HG03457 (cell line): Measurements from ENCODE around the gene MPDU1.

ENCODE experiments used
- ATAC-seq: cut with Tn5 transposase; IDR thresholded peaks from one replicate; pipeline ENCODE4 v1.9.1; 2021; ENCODE audit warnings: moderate number of reproducible peaks; ENCODE audit not compliant: unreplicated experiment

The MPDU1 gene

DNA sequence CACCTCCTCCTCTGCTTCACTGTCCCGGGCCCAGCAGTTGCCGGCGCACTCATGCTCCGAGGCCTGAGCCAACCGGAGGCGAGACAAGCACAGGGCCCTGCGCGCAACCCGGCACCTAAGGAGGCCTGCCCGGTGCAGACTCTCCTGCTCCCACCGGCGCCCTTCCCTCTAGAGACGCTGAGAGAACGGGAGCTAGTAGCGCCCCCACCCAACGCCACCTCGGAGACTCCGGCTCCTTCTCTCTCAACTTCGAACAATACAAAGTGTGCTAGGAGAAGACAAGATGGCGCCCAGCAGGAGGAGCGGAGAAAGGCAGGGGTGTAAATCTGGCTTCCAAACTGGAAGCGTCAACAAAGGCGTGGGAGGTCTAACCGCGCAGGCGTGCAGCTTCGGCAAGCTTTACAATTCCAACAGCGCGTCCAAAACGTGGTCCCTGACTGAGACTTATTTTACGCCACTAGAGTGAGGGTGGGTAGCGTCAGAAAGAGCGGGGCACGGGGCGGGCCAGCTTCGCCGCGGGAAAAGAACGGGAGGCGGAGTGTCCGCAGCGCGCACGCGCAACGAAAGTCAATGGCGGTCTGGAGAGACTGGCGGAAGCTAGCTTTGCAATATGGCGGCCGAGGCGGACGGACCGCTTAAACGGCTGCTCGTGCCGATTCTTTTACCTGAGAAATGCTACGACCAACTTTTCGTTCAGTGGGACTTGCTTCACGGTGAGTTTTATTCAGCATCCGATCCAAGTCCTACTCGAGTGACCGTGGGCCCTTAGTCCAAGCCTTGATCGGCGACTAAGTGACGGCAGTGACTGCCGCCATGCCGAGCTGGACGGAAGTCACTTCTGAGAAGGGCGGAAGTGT is at the start of gene MPDU1:
Gene MPDU1, plus strand, starts transcription at position 600 of the 857 bp plus-strand sequence. Its CDS starts 11 bp downstream, at position 611.
- ATAC-seq = peak; percentile 46

DNA sequence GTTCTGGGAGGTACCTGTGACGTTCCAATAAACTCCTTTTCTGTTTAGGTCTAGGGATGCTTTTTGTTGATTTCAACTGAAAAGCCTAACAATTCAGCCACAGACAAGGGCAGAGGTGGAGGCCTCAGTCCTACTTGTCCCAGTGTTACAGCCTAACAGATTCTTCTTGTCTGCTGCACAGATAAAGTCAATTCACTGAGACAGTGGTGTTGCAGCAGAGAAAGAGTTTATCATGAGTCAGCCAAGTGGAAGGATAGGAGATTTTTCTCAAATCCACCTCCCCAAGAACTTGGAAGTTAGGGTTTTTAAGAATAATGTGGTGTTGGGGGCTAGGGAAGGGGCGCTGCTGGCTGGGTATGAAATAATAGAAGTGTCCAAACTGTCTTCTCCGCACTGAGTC is 45.6 kb upstream of the MPDU1 start:
- ATAC-seq = no peak

DNA sequence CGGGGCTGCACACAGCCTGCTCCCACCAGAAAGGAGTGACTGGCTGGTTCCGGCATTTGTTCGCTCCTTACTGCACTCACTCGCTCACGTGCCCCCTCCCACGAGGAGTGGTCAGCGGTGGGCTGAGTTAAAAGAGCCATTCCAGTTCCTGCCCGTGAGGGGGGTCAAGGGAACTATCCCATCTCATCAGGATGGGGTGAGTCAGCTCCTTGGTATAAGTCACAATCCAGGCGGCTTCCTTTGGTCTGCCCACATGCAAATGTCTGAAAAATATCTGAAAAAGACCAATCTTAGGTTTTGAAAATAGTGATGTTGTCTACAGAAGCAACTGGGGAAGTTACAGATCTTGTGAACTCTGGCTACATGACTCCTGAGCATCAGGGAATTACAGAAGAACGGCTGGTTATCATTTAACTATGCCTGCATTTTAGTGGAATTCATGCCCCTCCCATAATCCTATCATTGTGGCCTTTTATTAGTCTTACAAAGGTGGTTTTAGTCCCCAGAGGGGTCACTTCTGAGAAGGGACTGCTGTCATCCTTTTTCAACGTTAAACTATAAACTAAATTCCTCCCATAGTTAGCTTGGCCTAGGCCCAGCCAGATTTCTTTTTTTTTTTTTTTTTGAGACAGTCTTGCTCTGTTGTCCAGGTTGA is 44.6 kb upstream of the MPDU1 start:
- no peak for ATAC-seq

DNA sequence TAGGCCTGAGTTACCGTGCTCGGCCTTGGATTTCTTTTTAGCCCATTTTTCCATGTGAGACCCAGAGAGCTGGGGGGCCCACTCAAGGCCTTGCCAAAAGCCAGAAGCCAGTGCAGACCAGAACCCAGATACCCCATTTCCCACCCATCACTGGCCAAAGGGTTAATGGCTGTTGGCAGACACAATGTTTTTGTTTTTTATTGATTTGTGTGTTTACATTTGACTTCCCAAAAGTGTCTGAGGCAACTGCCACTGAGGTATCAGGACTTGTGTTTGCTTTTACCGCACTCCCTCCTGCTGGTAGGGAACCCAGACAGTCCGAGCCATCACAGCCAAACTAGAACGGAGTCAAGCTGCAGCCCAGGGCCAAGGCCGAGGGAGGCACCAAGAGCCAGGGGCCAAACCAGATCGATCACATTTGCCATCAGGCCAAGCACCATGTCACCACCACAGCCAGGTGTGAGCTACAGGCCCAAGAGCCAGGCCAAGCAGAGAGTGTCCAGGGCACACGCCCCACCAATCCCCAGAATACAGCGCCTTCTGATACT is 42.5 kb upstream of the MPDU1 start:
- ATAC-seq = no peak

GRCh38 chr17:7544911-7545310 is 38.7 kb upstream of the MPDU1 start:
- no peak for ATAC-seq

DNA sequence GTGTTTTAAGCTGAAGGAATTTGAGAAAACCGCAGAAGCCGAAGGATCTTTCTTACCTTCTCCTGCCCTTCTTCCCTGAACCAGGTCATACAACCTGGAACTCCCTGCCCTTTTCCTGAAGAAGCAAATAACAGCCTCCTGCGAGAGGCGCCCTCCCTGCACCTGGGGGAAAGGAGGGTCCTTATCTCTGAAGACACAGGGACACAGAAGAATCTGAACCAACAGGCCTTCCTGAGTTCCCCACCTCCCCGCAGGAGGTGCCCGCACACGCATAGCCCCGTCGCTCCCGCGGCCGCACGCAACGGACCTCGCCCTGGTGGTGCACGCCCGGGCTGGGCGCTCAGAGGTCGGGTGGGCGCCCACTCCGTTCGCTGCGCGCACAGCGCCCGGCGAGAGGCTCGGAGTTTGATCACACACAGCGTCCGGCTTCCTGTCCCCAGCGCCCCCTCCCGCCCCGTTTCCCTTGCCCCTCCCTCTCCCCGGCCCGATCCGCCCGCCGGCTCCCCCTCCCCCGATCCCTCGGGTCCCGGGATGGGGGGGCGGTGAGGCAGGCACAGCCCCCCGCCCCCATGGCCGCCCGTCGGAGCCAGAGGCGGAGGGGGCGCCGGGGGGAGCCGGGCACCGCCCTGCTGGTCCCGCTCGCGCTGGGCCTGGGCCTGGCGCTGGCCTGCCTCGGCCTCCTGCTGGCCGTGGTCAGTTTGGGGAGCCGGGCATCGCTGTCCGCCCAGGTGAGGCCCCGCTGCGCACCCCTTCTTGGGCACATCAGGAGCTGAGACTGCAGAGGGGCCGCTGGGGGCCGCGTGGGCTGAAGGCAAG is 34.9 kb upstream of the MPDU1 start, which contains the start of gene TNFSF12:
Gene TNFSF12, plus strand, starts transcription at position 474 of the 816 bp plus-strand sequence. Its CDS starts 96 bp downstream, at position 570.
- no peak for ATAC-seq

- ATAC-seq = no peak
Observed at GRCh38 chr17:7549401-7550055, 34.1 kb upstream of the MPDU1 start.

DNA sequence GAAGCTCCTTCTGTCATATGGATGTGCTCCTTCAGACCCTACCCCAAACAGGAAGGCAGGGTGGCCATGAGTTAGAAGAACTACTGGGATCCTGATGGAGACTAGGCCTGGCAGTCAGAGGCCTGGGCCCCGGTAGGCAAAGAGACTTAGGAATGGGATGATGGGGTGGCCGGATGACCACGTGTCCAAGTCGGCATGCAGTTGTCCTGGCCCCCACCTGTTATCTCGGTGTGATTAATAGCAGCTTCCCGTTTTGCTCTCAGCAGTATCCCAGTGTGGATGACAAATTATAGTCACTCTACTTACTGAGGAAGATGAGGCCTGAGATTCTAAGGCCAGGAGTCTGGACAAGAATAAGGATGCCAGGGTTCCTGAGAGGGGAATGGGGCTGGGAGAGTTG is 33.3 kb upstream of the MPDU1 start:
- no peak for ATAC-seq

DNA sequence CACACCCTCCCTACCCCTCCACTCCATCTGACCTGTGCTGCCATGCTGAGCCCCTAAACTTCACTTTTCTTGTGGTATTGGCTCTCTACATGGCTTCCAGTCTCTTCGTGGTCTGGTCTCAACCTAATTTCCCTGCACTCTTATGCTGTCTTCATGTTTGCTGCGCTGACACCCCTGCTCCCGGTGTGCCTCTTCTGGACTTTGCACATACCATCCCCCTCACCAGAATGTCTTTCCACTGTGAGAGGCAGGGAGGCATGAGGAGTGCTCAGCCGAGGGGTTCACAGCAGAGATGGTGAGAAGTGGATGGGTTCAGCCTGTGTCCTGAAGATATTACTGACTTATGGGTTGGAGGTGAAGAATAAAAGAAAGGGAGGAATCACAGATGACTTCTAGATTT is 32.3 kb upstream of the MPDU1 start:
- no peak for ATAC-seq

GRCh38 chr17:7552621-7553051 is 31.0 kb upstream of the MPDU1 start:
- ATAC-seq = no peak

GRCh38 chr17:7553356-7553755 is 30.3 kb upstream of the MPDU1 start:
- ATAC-seq = no peak

GRCh38 chr17:7555320-7555948 is 28.2 kb upstream of the MPDU1 start:
- no peak for ATAC-seq

DNA sequence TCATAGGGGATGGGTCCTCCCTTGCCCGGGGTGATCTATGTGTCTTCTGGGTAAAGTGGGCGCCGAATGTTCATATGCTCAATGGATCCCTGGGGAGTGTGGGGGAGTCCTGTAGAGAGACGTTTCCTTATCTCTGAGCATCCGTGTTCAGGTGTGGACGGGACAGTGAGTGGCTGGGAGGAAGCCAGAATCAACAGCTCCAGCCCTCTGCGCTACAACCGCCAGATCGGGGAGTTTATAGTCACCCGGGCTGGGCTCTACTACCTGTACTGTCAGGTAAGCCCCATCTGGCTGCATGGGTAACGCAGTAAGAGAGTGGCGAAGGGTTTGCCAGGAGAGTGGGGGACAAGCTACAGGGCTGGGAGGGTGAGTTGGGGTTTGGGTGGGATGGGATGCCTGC is 27.0 kb upstream of the MPDU1 start:
- ATAC-seq = no peak

- ATAC-seq = no peak
Observed at GRCh38 chr17:7557147-7557764, 26.4 kb upstream of the MPDU1 start.

DNA sequence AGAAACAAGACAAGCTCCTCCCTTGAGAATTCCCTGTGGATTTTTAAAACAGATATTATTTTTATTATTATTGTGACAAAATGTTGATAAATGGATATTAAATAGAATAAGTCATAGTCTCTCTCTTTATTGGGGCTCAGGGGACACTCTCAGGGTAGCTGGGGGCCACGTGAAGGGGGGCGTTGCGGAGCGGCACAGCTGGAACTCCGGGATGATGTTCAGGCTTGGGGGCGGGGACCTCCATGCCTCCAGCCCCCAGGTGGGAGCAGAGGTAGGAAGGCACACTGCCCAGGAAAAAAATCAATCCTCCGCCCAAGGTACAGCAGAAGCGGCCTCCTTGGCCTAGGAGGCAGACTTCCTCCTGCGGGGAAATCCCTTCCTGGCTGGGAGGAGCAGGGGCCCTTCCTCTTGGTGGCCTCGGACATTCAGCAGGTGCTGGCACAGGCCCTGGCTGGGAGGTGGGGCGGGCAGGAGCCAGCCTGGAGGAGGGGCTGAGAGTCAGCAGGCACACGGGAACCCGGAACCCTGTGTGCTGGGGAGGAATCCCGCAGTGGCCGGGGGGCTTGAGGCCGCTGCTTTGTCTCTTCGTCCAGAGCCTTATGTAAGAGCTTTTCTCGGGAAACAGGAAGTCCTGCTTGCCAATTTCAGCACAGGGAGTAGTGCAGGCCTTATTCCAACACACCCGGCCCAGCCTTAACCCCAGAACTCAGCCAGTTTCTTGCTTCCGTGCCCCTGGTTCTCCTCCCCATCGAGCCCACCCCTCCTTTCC is 25.7 kb upstream of the MPDU1 start:
- no peak for ATAC-seq

GRCh38 chr17:7558544-7559319 is 24.9 kb upstream of the MPDU1 start, which contains the start of gene TNFSF13:
TNFSF13 (plus strand) TSS chr17:7558750; CDS start chr17:7559040, 290 bp downstream.
- ATAC-seq = no peak

DNA sequence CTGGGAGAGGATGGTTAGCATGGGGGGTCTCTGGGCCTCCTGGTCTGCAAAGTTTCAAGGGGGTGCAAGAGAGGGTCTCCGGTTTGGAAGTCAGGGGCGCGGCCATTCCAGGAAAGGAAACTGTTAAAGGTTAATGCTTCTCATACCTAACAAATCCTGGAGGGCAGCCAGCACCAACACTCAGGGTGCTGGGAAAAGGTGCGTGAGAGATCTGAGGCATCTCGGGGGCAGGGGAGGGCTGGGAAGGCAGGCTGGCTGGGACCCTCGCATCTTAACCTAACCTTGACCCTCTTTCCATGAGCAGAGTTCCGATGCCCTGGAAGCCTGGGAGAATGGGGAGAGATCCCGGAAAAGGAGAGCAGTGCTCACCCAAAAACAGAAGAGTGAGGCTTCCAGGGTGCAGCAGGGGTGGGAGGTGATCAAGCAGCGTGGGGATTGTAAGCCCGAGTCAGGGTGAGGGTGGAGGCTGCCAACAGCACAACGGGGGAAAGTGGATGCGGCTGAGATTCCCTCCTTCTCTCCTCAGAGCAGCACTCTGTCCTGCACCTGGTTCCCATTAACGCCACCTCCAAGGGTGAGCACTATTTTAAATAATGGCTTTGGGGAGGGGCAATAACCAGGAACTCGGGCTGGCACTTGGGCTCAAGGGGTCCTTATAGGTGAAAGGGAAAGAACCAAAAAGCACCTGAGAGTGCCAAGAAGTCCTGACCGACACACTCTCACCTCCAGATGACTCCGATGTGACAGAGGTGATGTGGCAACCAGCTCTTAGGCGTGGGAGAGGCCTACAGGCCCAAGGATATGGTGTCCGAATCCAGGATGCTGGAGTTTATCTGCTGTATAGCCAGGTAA is 24.1 kb upstream of the MPDU1 start:
- no peak for ATAC-seq
